GM12873 (cell line): ENCODE results near the gene MBNL2.

Source experiments
- TF ChIP-seq, protein P1 (sequence below): IDR thresholded peaks from 2 replicates; pipeline ENCODE4 v1.5.1; 2012; ENCODE audit warnings: low read depth, mild to moderate bottlenecking, moderate library complexity, low read length, control low read depth; ENCODE audit not compliant: insufficient read depth; ENCODE audit errors: missing control alignments

Gene MBNL2

DNA sequence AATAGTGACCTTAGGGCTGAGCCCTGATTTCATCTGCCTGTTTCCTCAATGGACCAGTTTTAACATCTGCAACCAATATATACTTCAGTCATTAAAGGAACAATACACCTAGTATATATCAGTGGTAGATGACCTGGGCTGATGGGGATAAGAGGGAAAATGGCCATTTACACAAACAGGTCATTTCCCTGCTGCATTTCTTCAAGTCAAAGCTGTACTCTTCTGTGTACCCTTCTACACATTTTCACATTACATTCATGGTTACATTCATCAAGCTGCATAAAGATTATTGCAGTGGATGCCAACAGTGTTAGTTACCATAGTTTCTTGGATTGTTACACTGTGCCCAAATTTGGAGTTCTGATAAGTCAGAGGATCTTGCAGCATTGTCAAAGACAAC, 130.7 kb downstream of the MBNL2 start:
- TF ChIP-seq, protein P1, sequence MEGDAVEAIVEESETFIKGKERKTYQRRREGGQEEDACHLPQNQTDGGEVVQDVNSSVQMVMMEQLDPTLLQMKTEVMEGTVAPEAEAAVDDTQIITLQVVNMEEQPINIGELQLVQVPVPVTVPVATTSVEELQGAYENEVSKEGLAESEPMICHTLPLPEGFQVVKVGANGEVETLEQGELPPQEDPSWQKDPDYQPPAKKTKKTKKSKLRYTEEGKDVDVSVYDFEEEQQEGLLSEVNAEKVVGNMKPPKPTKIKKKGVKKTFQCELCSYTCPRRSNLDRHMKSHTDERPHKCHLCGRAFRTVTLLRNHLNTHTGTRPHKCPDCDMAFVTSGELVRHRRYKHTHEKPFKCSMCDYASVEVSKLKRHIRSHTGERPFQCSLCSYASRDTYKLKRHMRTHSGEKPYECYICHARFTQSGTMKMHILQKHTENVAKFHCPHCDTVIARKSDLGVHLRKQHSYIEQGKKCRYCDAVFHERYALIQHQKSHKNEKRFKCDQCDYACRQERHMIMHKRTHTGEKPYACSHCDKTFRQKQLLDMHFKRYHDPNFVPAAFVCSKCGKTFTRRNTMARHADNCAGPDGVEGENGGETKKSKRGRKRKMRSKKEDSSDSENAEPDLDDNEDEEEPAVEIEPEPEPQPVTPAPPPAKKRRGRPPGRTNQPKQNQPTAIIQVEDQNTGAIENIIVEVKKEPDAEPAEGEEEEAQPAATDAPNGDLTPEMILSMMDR: no peak

DNA sequence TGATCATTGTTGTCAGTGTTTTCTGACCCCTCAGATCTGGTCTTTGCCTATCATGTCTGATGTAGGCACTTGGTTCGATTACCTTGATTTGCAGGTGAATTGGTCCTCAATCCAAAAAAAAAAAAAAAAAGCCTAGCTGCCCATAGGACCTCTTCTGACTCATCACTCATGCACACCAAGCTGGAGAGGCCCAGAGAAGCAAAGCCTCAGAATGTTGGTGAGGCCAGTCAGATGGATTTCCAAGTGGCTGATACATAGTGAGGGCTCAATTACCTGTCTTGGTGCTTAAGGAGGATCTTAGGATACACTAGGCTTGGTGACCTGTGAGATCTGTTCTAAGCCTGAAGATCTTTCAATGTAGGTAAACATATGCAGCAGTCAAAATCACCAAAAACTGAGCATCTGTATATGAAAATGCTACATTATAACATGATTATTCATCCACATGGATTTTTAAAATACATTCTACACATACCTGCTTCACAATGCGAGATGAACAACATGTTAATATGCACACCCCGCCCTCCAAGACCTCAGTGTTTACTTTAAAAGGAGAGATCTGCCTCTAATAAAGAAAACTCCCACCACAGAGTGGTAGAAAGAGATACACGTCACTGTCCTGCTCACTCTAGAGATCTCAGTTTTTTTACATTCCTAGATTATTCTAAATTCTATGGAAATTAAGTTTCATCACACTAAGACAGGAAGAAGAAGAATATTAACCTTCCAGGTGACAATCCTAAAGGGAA, 132.0 kb downstream of the MBNL2 start:
- TF ChIP-seq, protein P1: no peak

DNA sequence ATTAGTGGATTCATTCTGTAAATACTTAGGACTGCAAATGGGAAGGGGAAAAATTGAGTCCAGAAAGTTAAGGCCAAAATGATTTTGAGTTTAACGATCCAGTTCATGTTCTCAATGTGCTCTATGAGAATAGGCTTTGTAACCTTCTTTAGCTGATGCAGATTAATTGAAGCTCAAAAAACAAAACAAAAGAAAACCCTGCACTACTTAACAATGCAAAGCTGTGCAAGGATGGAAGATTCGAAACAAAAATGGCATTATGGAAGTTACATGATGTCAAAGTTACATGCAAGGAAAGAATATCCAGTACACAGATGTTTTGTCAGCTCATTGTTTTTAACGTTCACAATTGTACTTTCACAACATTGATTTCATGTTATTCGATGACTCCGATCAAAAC, 132.7 kb downstream of the MBNL2 start:
- TF ChIP-seq, protein P1: no peak

DNA sequence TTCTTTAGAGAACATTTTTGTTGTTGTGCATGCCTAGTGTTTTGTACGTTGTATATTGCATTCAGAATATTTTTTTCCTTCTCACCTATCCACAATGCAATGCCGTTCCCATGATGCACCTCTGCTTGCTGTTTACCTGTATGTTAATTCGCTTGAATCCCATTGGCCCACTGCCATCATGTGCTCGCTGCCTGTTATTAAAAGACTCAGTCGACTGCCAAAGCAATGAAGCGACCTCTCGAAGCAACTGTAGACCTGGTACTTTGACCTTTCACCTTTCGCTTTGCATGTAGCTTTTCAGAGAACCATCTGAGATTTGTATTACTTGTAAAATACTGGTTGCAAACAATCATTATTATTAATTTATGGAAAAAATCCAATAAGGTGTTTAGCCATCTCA, 134.5 kb downstream of the MBNL2 start:
- TF ChIP-seq, protein P1: no peak

DNA sequence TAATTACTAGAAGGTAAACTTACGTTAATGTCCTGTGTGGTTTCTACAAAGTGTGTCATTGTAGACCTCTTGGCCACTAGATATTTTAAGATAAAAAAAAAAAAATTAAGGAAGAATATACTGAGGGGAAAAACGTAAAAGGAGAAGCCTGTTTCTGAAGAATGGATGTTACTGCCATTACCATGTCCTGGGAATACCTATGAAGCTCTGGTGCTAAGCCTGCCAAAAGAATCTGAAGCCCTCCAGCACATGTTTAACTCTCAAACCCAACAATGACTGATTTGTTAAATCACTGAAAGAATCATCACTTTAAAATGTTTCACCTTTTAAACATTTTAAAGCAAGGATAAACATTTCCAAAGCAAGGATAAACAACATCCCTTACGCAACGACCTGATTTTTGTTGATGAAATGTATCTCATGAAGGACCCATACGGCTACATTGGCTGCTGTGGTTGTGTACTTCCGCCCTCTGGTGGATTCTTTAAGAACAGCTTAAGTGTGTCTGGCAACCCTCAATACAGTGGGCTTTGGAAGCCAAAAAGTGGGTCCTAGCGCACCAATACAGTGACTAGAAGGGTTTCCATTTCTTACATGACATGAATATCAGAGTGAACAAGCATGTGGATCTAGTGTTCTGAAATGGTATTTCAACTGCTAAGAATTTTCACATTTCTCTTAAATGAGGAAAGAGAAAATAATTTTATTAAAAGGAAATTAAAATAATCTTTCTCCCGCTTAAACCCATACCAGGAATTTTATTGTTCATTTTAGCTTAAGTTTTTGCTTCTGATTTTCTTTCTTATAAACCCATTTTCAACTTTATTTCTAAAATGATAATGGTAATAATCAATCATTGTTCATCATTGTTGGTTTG, 137.3 kb downstream of the MBNL2 start:
- TF ChIP-seq, protein P1: peak; percentile 79

DNA sequence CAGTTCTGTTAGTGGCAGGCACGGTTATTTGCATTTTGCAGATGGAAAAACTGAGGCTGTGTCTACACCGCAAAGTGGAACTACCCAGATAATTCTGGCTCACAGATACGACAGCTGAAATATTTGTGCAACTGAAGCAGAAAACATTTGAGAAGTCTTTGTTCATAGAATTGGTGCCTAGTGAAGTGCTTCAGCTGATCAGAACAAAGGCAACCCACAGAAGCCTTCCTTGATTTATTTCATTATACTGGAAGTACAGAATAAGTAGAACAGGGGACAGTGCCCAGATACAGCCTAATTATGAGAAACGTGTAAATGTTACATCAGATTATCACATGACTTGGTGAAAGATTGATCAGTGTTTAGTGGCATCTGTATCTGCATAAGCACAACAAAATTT, 138.5 kb downstream of the MBNL2 start:
- TF ChIP-seq, protein P1: no peak

DNA sequence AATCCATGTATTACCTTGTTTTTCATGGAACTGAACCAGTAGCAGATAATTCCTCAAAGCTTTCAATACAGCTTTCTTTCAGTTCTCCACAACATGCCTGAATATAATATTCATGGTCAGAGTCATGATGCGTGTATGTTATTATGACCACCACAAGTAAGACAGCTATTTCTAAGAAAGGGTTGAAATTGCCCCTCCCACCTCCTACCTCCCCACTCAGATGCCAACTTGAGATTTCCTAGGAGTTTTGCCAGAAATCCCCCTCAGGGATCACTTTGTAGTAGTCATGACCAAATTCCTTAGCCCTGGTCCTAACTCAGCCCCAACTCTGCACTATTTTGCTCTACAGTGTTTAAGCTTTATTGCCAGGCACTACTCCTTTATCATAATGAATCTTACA, 141.9 kb downstream of the MBNL2 start:
- TF ChIP-seq, protein P1: no peak
